K562 (cell line): ENCODE measurements around the gene SCN5A.

Source experiments
- ARID3A ChIP-seq: IDR thresholded peaks from 2 replicates; pipeline ENCODE4 v1.6.1; 2012; ENCODE audit warnings: low read depth, low read length, improper control_type of control experiment, borderline replicate concordance
- ATF7 ChIP-seq: fragments of 450-650 bp; IDR thresholded peaks from 2 replicates; pipeline ENCODE4 v1.7.1; 2014; ENCODE audit warnings: mild to moderate bottlenecking, moderate library complexity
- CTCF ChIP-seq, 3 experiments: IDR thresholded peaks in 2 of 3; conservative IDR thresholded peaks in 1 of 3; 2 replicates each; pipeline ENCODE4 v1.5.1; 2011 to 2012; ENCODE audit warnings: low read length in 3 of 3, mild to moderate bottlenecking in 3 of 3, control low read depth in 2 of 3, improper control_type of control experiment in 1 of 3, inconsistent platforms in 1 of 3, low read depth in 1 of 3, mixed read lengths in 1 of 3, moderate library complexity in 1 of 3; ENCODE audit not compliant: insufficient read depth in 2 of 3
- IRF2 ChIP-seq: sonication (generic); formaldehyde crosslinking; IDR thresholded peaks from 2 replicates; pipeline ENCODE4 v1.8.1; 2022; ENCODE audit warnings: mild to moderate bottlenecking, missing genetic modification reagents
- RAD21 ChIP-seq, 2 experiments: fragments of 250-450 bp in 1 of 2; fragments of 450-650 bp in 1 of 2; sonication (Bioruptor Pico) in 1 of 2; formaldehyde crosslinking in 1 of 2; IDR thresholded peaks in 1 of 2; conservative IDR thresholded peaks in 1 of 2; 2 replicates each; pipeline versions ENCODE4 v1.4.0 to v1.8.0; 2020 to 2022; ENCODE audit warnings: mild to moderate bottlenecking in 2 of 2, moderate library complexity in 1 of 2
- TRIM28 ChIP-seq: fragments of 450-650 bp; IDR thresholded peaks from 2 replicates; pipeline ENCODE4 v1.6.1; 2017
- ZBTB1 ChIP-seq: sonication (generic); formaldehyde crosslinking; IDR thresholded peaks from 2 replicates; pipeline ENCODE4 v1.8.1; 2023; ENCODE audit warnings: missing genetic modification reagents, low read depth, mild to moderate bottlenecking, borderline replicate concordance

- TF ChIP-seq TRIM28 (no peak), IRF2 (CRISPR knock-in tag) (no peak), CTCF (IDR thresholded peaks at IDR 0.05 in 2 of 3, conservative IDR thresholded peaks at IDR 0.05 in 1 of 3; ENCODE audit: insufficient read depth in 2 of 3, low read depth in 1 of 3, low read length in 3 of 3) (no peak), RAD21 (CRISPR knock-in tag; conservative IDR thresholded peaks at IDR 0.05 in 1 of 2, IDR thresholded peaks at IDR 0.05 in 1 of 2) (no peak), ATF7 (no peak), ARID3A (no peak), ZBTB1 (CRISPR knock-in tag) (no peak)
These were observed 68.8 kb downstream of the SCN5A start for GRCh38 chr3:38580450-38581382.
